ENCODE measurements around the gene TRIM37. TPM values are rescaled to one million over a fixed set of nuclear protein-coding genes. Genes with fewer than 3 reads are reported as not detected.

Gene TRIM37
- total and polyA plus RNA-seq, 2 donors (not counting 1 experiment from before 2014, with no cell fraction given): 5.1 to 28.3 TPM

DNA sequence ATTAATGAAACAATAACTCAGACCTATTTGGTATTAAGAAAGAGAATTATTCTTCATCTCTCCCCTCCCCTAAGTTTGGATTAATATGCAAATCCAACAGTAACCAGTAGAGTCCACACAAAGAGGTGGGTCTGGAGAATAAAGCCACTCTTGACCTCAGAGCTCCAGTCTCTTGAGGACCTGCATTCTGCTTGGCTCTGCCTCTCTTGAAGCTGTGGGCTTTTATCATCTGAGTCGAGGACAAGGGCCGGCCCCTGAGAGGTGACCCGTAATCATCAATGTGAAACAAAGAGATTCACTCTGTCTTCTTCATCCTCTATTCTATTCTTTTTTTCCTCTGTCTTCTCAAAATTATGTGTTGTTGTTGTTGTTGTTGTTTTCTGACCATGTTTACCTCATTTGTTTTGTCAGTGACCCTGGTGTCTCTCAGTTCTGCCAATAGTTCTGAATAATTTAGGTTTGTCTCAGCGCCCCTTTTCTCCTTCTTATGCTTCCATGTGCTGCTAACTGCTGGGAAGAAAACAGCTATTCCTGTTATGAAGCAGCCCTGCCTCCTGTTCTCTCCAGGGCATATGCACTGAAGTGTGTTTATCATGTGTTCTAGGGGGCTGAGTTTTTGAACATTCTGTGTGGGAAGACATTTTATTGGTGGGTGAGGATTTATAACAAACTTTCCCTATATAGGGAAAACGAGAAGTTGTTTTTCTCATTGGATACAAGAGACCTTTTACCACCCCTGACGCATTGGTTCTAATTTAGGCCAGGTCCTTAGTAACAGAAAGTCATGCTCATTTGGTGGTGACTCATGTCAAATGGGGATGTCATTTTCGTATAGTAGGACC is 135.8 kb downstream of the TRIM37 start:
- H3K27ac ChIP-seq (ENCODE audit: low read length in 2 of 2): no peak overlapping the region
- no peak overlapping the region for H3K4me2 ChIP-seq (replicated peaks; ENCODE audit: low read depth, low read length, poor library complexity, severe bottlenecking)
- no peaks in the 10 kb centered on the region for H3K36me3 ChIP-seq (replicated peaks in 1 of 2; ENCODE audit: control extremely low read depth in 1 of 2, control insufficient read depth in 1 of 2, extremely low read depth in 1 of 2, insufficient read depth in 2 of 2, low read length in 1 of 2)
- H3K4me3 ChIP-seq (ENCODE audit: control extremely low read depth in 1 of 5, extremely low read depth in 1 of 5, insufficient read depth in 1 of 5, low read depth in 2 of 5, low read length in 4 of 5): no peak overlapping the region
- no peak overlapping the region for H2AFZ ChIP-seq (ENCODE audit: insufficient read depth, low read depth, low read length, poor library complexity, severe bottlenecking)
- Mint-ChIP-seq H3K9me3 (ENCODE audit: insufficient read depth) (no peaks in the 10 kb centered on the region), H3K27ac (no peak overlapping the region), H3K4me1 (peaks cover 18% of the 10 kb centered on the region), H3K27me3 (no peaks in the 10 kb centered on the region), H3K4me3 (no peak overlapping the region)
- no peaks in the 10 kb centered on the region for H4K20me1 ChIP-seq (ENCODE audit: control insufficient read depth, insufficient read depth, low read length, poor library complexity, severe bottlenecking)
- no peaks in the 10 kb centered on the region for H3K79me2 ChIP-seq (ENCODE audit: control insufficient read depth, insufficient read depth, low read length)
- H3K27me3 ChIP-seq (replicated peaks in 1 of 4; ENCODE audit: control extremely low read depth in 1 of 4, control insufficient read depth in 3 of 4, insufficient read depth in 4 of 4, low read length in 3 of 4): no peaks in the 10 kb centered on the region
- intact Hi-C loops (cut with micrococcal nuclease): no loop called here
- H3K9me3 ChIP-seq (ENCODE audit: control extremely low read depth in 1 of 3, control insufficient read depth in 2 of 3, insufficient read depth in 1 of 3, low read length in 2 of 3): no peaks in the 10 kb centered on the region
- 93% methylated on average over 5 of the region's 7 CpGs for WGBS (ENCODE audit: insufficient coverage)
- peaks cover 10 to 14% of the 10 kb centered on the region in 2 donors for H3K4me1 ChIP-seq (ENCODE audit: control insufficient read depth in 2 of 2, insufficient read depth in 2 of 2, low read length in 2 of 2)
- H3K9ac ChIP-seq (ENCODE audit: low read length): no peak overlapping the region
- DNase-seq (no peak), ATAC-seq (ENCODE audit: low read depth) (no peak)
- ChIA-PET CTCF (no interaction called here), POLR2A (no interaction called here)
- TF ChIP-seq, protein P1, sequence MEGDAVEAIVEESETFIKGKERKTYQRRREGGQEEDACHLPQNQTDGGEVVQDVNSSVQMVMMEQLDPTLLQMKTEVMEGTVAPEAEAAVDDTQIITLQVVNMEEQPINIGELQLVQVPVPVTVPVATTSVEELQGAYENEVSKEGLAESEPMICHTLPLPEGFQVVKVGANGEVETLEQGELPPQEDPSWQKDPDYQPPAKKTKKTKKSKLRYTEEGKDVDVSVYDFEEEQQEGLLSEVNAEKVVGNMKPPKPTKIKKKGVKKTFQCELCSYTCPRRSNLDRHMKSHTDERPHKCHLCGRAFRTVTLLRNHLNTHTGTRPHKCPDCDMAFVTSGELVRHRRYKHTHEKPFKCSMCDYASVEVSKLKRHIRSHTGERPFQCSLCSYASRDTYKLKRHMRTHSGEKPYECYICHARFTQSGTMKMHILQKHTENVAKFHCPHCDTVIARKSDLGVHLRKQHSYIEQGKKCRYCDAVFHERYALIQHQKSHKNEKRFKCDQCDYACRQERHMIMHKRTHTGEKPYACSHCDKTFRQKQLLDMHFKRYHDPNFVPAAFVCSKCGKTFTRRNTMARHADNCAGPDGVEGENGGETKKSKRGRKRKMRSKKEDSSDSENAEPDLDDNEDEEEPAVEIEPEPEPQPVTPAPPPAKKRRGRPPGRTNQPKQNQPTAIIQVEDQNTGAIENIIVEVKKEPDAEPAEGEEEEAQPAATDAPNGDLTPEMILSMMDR (IDR thresholded peaks at IDR 0.05): no peak
- TF ChIP-seq EZH2 (IDR thresholded peaks at IDR 0.05; ENCODE audit: borderline replicate concordance, insufficient read depth, low read depth, low read length, poor library complexity, severe bottlenecking): no peak

DNA sequence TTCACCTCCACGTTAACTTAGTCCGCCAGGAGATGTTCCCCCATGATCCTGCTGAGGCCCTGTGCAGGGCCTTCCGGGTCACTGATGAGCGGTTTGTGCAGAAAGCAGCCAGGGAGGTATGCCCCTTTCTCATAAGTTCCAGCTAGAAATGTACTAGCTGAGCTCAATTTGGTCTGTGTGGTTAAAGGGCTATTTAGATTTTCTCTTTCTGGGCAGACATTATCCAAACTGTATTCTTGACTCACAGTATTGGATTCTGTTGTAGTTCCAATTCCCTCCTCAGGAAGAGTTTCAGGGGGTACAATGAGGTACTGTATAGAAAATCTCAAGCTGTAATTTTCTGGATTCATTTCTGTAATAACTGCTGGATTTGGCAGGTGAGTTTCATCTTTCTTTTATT is 137.1 kb downstream of the TRIM37 start:
- no peaks in the 10 kb centered on the region for H3K79me2 ChIP-seq (ENCODE audit: control insufficient read depth, insufficient read depth, low read length)
- intact Hi-C loops (cut with micrococcal nuclease): no loop called here
- Mint-ChIP-seq H3K27me3 (no peaks in the 10 kb centered on the region), H3K9me3 (ENCODE audit: insufficient read depth) (no peaks in the 10 kb centered on the region), H3K4me3 (no peak overlapping the region), H3K27ac (no peak overlapping the region), H3K4me1 (peaks cover 12% of the 10 kb centered on the region)
- H3K27ac ChIP-seq (ENCODE audit: low read length in 2 of 2): no peak overlapping the region
- no peak overlapping the region for H3K4me3 ChIP-seq (ENCODE audit: control extremely low read depth in 1 of 5, extremely low read depth in 1 of 5, insufficient read depth in 1 of 5, low read depth in 2 of 5, low read length in 4 of 5)
- TF ChIP-seq, protein P1 (IDR thresholded peaks at IDR 0.05): no peak
- no peak for TF ChIP-seq EZH2 (IDR thresholded peaks at IDR 0.05; ENCODE audit: borderline replicate concordance, insufficient read depth, low read depth, low read length, poor library complexity, severe bottlenecking)
- no peaks in the 10 kb centered on the region for H3K27me3 ChIP-seq (replicated peaks in 1 of 4; ENCODE audit: control extremely low read depth in 1 of 4, control insufficient read depth in 3 of 4, insufficient read depth in 4 of 4, low read length in 3 of 4)
- DNase-seq (no peak), ATAC-seq (ENCODE audit: low read depth) (no peak)
- POLR2A ChIA-PET: no interaction called here
- WGBS (ENCODE audit: insufficient coverage): 96% methylated on average over 4 of the region's 4 CpGs
- H3K9me3 ChIP-seq (ENCODE audit: control extremely low read depth in 1 of 3, control insufficient read depth in 2 of 3, insufficient read depth in 1 of 3, low read length in 2 of 3): no peaks in the 10 kb centered on the region
- H3K4me1 ChIP-seq (ENCODE audit: control insufficient read depth in 2 of 2, insufficient read depth in 2 of 2, low read length in 2 of 2): peaks cover 8% of the 10 kb centered on the region in 2 donors
- H4K20me1 ChIP-seq (ENCODE audit: control insufficient read depth, insufficient read depth, low read length, poor library complexity, severe bottlenecking): no peaks in the 10 kb centered on the region
- H3K9ac ChIP-seq (ENCODE audit: low read length): no peak overlapping the region
- H2AFZ ChIP-seq (ENCODE audit: insufficient read depth, low read depth, low read length, poor library complexity, severe bottlenecking): no peak overlapping the region
- H3K4me2 ChIP-seq (replicated peaks; ENCODE audit: low read depth, low read length, poor library complexity, severe bottlenecking): no peak overlapping the region
- CTCF ChIA-PET: no interaction called here
- H3K36me3 ChIP-seq (replicated peaks in 1 of 2; ENCODE audit: control extremely low read depth in 1 of 2, control insufficient read depth in 1 of 2, extremely low read depth in 1 of 2, insufficient read depth in 2 of 2, low read length in 1 of 2): no peaks in the 10 kb centered on the region

All from B cell (primary cell).